GM19099 (cell line): Measurements from ENCODE around the gene ZNF382.

Experiments
- POLR2A ChIP-seq: IDR thresholded peaks from 3 replicates; pipeline ENCODE4 v1.6.1; 2011; ENCODE audit warnings: low read depth; ENCODE audit not compliant: insufficient read length; ENCODE audit errors: extremely low read depth

The ZNF382 gene

DNA sequence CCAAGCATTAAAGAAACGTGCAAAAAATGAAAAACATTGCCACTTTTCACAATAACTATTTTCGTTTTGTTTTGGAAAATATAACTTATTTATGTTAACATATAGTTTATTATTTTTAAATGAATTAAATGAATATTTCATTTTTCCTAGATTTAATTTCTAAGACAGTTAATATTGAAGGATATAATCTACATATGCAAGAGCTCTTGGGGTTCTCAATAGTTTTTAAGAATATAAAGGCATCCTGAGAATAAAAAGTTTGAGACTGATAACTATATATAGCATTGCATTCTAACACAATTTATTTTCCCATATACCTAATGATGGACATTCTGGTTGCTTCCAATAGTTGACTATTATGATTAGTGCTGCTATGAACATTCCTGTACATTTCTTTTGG, 41.6 kb downstream of the ZNF382 start:
- no peak for TF ChIP-seq POLR2A

DNA sequence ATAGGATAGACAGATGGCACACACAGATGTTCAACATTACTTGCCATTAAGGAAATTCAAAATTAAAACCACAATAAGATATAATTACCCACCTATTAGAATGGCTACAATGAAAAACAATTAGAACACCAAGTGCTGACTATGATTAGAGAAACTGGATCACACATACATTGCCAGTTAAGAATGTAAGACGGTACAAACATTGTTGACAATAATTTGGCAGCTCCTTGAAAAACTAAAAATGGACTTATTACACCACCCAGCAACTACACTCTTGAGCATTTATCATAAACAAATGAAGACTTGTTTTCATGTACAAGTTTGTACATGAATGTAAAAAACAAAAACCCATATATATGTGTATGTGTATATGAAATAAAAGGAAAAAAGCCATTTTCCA, 47.8 kb downstream of the ZNF382 start:
- TF ChIP-seq POLR2A, result no peak

DNA sequence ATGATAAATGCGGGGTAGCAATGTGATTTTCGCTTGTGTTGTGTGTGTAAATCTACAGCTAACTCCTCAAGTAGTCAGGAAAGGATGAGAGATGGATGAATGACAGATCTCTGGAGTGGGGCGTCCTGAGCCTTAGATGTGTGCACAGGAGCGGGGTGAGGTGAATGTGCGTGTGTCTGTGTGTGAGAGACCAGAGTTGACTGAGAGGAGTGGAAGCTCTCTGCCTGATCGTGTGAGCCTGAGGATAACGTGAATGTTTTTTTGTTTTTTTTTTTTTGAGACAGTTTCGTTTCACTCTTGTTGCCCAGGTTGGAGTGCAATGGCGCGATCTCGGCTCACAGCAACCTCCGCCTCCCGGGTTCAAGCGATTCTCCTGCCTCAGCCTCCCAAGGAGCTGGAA, 60.7 kb downstream of the ZNF382 start:
- TF ChIP-seq POLR2A, result no peak

DNA sequence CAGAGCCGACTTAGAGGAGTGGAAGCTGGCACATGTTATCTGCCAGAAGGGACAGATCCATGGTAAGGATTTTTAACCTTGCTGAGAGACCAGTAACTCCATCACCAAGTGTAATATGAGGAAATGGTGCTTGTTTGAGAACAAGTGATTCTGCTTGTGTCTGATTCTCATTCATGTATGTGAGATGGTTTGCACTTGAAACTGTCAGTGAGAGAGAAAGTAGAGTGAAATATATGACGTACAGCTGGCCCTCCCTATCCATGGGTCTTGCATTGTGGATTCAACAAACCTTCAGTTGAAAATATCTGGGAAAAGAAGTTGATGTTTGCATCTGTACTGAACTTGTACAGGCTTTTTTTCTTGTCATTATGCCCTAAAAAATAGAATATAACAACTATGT, 63.5 kb downstream of the ZNF382 start:
- TF ChIP-seq POLR2A, result no peak

DNA sequence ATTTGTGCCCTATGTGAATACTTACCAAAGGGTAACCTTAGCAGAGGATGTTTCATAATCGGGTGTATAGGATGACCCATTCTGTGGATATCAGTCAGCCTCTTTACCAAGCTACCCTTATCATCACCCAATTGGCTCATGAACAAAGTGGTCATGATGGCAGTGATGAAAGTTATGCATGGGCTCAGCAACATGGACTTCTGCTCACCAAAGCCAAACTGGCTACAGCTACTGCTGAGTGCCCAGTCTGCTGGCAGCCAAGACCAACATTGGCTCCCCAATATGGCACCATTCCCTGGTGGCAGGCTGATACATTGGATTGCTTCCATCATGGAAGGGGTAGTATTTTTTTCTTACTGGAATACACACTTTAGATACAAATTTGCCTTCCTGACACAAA, 67.3 kb downstream of the ZNF382 start:
- no peak for TF ChIP-seq POLR2A

DNA sequence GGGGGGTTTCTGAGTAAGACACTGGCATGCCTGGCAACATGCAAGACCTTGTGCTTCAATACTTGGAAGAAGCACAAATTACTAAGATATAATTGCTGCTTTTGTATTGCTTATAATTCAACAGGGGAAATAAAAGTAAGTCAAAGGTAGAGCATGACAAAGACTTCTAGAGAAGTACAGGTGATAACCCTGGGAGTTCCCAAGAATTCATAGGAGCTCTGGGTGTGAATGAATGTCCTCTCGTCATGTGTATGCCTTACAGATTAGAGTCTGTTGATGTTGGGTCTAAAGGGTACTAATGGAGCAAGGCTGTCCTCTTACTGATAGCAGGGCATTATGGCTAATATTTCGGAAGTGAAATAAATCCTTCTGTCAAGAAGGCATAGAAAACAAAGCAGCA, 69.1 kb downstream of the ZNF382 start:
- TF ChIP-seq POLR2A, result no peak

DNA sequence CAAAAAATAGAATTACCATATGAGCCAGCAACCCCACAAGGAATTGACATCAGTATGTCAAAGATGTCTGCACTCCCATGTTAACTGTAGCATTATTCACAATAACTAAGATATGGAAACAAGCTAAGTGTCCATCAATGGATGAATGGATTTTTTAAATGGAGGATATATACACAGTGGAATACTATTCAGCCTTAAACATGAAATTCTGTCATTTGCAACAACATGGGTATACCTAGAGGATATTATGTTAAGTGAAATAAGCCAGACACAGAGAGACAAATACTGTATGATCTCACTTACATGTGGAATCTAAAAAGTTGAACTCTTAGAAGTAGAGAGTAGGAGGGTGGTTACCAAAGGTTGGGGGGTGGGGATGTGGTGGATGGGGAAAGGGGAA, 74.3 kb downstream of the ZNF382 start:
- no peak for TF ChIP-seq POLR2A
